HG03442 (cell line): ENCODE data around the gene MRPS27.
"Not testable (repeated sequence)": the region's sequence is repeated elsewhere in the genome, so short reads cannot be mapped to it uniquely, and the experiment has no call there.

ENCODE experiments used
- ATAC-seq: cut with Tn5 transposase; IDR thresholded peaks from one replicate; pipeline ENCODE4 v1.9.1; 2021; ENCODE audit warnings: mild to moderate bottlenecking, moderate library complexity; ENCODE audit not compliant: unreplicated experiment

The MRPS27 gene

DNA sequence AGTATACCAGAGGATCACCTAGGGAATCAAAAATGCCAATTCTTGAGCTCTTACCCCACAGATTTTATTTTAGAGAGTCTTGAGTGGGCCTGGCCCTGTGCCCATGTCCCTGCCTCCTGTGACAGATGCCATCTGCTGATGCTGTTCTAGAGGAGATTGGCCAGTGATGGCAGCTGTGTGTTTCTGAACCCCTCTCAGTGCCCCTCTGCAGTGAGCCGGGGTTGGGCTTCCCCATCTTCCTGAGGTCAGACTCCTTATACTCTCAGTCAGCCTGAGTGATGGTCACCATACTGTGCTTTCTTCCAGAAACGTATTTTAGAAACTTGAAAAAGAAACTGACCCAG lies 6.2 kb upstream of the MRPS27 start:
- no peak for ATAC-seq

DNA sequence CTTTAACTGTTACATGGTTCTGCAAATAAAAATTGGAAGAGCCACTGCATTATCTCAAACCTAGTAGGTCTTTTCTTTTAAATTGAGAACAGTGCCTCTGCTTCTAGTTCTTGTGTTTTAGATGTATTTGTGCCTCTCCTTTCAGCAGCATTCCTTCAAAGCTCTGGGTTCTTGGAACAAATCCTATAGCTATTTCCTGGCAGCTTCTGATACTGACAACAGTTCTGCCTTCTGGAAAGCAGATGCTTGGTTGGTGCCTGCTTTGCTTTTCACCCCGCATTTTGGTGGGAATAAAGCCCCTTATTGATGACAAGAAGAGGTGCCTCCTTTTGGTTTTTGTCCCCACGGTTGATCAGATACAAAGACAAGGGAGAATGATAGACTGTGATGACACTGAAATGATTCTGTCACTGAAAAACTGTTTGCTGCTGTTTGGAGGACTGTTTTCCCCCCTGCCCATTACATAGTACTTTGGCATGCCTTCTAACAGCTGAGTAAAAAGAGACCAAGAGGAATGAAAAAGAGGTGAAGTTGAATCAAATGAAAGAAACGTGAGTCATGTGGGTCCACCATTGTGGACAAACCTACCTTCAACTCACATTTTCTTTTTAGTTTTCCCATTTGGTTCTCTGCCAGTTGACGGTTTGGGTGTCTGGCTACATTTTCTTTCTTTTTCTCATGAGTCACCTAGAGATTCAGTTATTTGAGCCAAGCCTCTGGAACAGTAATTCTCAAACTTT lies 5.7 kb upstream of the MRPS27 start:
- ATAC-seq: no peak

DNA sequence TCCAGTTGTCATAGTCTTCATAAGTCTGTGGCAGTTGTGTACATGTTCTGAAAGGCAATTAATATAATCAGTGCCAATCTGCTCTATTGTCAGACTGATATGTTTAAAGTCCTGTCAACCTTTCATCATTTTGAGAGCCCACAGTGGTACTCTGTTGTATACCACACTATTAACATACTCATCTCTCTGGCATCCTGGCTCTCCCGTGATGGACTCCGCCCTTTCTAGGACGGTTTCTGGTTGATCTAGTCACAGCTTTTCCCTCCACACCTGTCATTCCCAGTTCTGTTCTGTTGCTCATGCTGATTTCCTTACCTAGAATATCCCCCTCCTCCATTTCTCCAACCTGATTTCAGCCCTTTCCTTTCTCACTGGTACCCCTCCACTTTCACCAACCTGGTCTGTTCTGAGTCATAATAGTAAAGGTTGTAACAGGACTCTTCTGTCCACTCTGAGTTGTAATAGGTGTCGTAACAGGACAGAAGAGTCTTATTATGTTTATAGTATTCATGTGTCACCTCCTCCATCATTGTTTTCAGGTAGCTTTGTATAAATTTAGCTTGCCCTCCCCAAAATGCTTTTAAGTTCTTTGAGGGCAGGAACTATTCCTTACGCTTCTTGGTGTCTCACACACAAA lies 4.3 kb upstream of the MRPS27 start:
- no peak for ATAC-seq

DNA sequence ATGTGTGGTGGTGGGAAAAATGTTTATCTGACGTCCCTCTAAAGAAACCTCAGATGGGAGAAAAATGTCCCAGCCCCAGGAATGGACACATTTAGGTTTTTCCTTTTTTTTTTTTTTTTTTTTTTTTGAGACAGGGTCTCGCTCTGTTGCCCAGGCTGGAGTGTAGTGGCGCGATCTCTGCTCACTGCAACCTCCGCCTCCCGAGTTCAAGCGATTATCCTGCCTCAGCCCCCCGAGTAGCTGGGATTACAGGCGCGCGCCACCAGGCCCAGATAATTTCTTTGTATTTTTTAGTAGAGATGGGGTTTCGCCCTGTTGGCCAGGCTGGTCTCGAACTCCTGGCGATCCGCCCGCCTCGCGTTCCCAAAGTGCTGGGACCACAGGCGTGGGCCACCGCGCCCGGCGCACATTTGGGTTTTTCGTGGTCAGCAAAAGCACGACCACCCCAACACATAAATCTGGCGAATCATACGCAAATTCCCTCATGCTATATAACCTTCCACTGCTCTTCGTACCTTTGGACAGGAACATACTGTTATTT lies 535 bp downstream of the MRPS27 start:
- not testable (repeated sequence) for ATAC-seq

DNA sequence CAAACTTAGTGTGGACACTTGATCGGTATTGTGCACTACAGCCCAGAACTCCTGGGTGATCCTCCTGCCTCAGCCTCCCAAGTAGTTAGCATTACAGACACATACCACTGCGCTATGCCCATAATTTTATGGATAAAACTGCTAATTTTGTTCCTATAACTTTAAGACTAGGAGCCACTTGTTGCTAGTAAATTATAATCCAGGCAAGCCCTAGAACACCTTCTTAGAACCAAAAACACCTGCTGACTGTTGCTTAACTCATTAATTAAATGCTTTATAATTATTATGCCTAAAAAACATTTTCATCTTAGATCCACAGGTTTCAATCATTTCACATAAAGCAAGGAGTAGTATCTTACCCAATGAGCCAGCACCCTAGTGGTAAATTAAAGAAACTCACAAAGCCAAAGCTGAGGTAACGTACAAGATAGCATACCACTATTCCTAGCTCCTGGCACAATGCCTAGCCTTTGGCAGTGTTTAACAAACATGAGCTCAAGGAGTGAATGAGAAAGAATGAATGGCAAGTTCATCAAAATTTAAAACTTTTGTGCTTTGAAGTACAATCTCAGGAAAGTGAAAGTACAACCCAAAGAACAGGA lies 5.4 kb downstream of the MRPS27 start:
- no peak for ATAC-seq

DNA sequence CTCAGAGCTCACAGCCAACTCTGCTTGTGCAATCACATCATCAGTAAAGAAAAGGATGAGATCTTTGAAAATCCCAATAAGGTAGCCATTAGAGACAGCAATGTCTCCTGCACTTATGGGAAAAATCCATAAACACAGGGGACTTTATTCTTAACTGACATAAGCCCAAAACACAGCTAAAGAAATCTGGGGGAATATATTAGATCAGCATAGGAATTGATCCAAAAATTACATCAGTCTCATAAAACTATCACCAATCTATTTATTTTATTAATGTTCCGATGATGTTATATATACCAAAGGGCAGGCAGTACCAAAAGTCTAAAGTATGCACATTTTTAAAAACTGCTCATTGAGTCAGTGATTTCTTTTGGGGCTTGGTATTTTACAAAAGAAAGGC lies 6.9 kb downstream of the MRPS27 start:
- ATAC-seq: no peak

DNA sequence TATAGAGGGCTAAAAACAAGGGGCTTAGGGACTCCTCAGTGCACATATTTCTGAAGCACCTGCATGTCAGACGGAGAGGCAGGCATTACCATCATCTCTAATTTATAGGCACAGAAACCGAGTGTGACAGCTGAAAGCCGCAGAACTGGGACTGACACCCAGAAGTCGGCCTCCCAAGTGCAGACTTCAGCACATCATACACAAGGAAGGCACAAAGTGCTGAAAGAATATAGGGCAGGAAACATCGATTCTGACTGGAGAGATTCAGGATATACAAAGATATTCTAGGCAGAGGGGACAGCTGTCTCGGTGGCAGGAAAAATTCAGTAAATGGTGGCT lies 11.2 kb downstream of the MRPS27 start:
- ATAC-seq: no peak

DNA sequence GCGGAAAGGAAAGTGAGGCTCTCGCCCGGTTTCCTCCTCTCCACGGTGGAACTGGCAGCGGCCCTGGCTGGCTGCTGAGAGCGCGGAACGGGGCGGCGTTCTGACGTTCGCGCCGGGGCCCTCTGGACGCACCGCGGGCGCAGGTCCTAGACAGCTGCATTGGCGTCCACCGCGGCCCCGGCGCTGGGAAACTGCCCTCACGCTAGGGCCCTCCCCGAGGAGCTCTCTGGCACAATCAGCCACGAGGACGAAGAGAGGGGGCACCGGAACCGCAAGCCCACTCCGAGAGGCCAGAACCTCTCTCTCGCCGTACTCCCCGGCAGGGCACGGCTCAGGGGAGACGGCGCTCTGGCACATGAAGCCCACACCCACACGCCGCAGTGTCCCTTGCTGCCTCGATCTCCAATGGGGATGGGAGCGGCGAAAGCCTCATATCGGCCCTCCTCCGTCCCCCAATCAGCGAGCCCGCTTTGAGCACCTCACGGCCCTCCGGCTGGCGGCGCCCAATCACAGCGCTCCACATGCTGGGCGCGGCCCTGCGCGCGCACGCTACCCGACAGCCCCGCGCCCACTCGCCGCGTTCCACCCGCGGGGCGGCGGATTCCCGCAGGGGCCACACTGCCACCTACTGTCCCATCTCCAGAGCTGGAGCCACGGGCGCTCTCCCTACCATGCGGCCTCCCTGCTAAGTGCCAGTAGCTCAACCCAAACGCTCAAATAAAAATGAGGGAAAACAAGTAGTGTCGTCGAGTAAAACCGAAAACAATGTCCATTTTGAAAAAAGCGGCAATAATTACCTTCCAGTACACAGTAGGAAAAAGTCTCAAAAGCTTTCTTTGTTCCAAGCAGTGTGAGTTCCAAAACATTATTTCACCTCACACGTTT lies 11.8 kb downstream of the MRPS27 start:
- ATAC-seq: peak; percentile 90

DNA sequence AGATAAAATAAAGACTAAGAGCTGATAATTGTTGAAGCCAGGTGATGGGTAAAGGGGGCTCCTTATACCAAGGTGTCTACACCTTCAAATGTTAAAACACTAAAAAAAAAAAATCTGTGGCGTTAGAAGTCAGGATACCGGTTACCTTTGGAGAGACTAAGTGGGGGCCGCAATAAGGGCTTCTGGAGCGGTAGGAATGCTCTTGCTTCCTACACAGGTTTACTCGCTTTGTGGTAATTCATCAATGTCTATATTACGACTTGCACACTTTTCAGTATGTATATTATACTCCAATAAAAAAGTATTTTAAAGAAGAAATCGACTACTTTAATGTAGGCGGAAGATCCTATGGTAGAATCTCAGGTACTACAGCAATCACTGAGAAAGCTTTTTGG lies 12.5 kb downstream of the MRPS27 start:
- no peak for ATAC-seq

DNA sequence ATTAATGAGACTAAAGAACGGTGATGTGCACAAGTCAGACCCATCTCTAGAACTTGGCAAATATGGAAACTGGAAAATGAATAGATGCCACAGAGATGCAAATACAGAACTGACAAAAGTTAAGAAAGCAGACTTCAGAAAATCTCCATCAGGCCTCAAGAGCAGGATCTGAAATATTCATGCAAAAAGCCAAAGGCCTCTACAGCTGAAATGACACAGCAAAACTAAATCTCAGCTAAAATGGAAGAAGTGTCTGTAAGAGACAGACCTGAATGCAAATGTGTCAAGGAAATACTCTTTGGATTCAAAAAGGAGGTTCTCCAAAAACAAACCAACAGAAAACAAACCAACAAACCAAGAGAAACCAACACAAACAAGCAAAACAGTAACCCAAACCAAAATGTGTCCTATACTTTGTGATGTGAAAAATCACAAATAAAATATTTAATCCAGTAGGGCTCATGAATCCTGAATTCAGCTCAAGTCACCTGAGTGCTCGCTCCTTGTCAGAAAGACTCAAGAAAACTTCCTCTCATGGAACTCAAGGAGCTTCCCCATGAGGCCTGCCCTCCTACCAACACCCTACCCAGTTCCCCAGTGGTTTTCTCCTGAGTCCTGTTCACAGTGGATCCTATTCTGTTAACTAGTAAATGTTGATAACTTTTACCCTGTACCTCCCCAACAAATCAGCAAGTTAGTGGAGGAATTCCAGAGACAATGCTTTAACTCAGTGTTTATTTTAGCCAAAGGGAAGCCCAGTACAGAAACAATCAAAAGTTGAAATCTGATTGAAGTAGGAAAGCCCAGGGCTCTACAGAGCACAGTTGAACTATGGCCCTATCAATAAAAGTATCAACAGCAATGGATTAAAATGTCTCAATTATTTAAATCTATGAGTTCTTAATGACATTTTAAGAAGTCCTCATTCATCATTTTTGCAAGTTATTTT lies 14.6 kb downstream of the MRPS27 start:
- no peak for ATAC-seq

DNA sequence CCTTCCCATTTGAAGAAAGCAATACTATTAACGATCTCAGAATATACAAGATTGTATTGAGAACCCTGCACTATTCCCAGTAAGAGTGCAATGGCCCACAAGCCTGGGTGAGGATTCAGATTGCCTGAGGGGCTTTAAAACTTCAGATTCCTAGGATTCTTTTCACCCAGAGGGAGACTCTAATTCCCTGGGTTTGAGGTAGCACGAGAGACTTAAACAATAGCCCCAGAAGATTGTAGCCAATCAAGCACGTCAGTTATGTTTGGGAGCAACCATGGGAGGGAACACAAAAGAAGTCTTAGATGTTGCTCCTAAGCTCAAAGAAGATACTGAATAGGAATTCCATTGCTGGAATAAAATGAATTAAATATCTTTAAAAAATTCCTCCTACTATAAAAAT lies 17.9 kb downstream of the MRPS27 start:
- ATAC-seq: no peak

DNA sequence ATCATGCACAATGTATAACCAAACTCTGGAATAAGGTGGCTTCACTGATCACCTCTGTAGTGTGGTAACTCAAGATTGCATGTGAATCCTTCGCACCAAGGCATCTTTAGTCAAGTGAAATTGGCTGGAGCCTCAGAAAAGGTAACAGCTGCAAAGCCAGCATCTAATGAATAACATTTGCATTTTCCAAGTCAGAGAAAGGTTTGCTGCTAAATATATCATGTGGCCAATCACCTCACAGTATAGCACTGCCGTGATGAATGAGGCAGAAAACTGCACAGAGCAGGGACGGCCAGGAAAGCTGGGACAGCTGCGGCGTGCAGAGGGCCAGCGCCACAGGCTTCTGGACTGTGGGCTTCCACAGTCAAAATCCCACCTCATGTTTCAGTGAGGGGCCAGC lies 18.5 kb downstream of the MRPS27 start:
- peak; percentile 62 for ATAC-seq

DNA sequence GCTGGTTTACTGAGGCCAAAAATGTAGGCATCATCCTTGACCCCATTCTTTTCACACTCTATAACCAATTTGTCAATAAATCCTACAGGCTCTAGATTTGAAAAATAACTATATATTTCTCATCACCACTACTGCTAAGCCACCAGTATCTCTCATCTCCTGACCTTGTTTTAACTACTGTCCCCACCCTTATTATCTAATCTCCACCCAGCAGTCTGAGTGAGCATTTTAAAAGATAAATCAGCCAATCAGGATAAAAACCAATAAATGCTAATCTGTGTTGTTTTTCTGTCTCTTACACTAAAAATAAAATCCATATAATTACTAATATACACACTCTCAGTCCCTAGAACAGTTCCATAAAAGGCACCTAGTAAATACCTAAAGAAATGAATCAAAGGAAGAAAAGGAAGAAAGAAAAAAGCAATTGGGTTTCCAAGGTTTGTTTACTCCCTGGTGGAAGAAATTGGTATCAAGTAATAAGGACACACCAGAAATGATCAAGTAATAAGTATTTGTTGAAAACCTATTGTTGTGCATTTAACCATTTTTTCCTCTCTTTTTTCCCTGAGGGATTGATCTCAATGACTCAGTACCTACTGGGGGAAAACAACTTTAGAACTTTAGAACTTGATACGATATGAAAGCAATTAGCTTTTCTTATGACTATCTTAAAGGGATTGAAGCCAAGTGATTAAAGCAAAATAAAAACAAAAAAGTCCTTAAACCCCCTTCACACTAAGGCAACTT lies 19.3 kb downstream of the MRPS27 start:
- ATAC-seq: no peak

DNA sequence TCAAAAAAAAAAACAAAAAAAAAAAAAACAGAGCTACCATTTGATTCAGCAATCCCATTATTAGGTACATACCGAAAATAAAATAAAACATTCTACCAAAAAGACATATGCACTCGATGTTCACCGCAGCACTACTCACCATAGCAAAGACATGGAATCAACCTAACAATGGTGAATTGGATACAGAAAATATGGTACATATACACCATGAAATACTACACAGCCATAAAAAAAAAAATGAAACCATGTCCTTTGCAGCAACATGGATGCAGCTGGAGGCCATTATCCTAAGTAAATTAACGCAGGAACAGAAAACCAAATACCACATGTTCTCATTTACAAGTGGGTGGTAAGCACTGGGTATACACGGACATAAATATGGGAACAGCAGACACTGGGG lies 21.3 kb downstream of the MRPS27 start:
- no peak for ATAC-seq

DNA sequence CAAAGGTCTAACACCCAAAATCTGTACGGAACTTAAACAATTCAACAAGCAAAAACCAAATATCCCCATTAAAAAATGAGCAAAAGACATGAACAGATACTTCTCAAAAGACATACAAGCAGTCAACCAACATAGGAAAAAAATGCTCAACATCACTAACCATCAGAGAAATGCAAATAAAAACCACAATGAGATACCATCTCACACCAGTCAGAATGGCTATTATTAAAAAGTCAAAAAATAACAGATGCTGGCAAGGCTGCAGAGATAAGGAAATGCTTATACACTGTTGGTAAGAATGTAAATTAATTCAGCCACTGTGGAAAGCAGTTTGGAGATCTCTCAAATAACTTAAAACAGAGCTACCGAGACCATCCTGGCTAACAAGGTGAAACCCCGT lies 21.9 kb downstream of the MRPS27 start:
- not testable (repeated sequence) for ATAC-seq

DNA sequence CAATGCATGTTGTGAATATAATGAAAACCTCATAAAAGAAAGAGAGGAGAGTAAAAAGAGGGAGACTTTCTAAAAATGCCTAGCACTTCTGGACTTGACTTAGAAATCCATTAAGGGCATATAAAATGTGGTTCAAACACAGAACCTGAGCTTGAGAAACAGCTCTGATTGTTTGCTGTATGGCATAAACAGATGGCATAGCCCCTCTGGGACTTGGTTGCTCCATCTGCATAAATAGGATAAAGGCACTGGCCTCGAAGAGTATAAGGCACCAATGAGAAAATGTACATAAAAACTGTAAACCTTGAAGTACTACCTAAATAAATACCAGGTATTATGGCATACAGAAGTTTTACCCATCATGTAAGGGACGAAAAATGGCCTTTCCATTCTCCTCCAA lies 23.8 kb downstream of the MRPS27 start:
- ATAC-seq: no peak

DNA sequence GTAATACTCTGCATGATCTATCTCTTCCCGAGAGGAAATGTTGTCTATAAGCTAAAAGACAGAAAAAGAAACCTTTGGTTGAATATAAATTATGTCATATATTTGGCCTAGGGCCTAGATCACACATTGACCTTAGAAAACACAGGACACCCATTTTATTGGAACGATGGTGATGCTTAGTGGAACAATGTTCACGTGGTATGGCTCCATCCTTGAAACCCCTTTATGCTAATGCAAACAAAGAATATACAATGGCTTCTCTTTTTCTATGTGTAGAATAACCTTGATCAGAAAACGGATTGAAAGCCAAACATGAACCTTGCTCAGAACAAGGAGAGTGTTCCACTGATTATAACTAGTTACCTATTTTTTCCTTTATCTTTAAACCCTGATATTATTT lies 24.5 kb downstream of the MRPS27 start:
- no peak for ATAC-seq

DNA sequence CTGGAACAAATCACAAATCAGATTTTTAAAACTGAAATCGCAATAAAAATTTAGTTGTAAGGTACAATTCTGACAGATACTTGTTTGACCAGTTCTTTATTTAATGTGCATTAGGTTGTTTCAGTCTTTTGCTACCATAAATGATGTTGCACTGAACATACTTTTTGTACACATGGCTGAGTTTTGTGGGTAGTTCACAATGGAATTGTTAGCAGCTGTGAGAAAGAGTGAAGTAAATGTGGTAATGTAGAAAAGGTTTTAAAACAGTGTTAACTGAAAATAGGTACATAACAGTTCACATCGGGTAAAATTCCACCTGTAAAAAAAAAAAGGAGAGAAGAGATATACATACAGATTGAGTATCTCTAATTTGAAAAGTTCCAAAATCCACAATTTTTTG lies 25.6 kb downstream of the MRPS27 start:
- no peak for ATAC-seq

DNA sequence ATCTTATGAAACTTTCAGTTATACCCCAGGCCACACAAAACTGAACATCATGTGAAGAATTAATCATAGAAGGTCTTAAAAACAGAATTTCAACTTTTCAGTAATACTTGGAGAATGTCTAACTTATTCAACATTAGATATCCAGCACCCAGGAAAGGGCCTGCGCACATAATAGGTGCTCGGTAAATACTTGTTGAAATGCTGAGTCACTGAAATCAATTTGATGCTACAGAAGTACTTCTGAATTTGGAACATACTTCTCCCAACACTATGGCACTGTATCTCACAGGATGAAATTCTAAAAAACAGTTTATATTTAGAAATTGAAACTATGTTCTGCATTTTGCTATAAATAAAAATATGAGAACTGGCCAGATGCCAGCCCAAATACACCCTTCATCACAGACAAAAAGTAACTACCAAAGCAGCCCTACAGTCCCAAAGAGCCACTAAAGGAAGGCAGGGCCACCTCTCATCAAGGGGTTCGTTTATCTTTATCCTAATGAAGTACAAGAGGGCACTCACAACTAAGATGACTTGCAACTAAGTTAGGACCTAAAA lies 26.5 kb downstream of the MRPS27 start:
- ATAC-seq: no peak
